ENCODE measurements around the gene KAT8. TPM values are rescaled to one million over a fixed set of nuclear protein-coding genes. Genes with fewer than 3 reads are reported as not detected.
"Not testable (repeated sequence)": the region's sequence is repeated elsewhere in the genome, so short reads cannot be mapped to it uniquely, and the experiment has no call there.

The KAT8 gene
- total RNA-seq, 2 experiments from 2014 or later = 86.9 to 95.3 TPM

DNA sequence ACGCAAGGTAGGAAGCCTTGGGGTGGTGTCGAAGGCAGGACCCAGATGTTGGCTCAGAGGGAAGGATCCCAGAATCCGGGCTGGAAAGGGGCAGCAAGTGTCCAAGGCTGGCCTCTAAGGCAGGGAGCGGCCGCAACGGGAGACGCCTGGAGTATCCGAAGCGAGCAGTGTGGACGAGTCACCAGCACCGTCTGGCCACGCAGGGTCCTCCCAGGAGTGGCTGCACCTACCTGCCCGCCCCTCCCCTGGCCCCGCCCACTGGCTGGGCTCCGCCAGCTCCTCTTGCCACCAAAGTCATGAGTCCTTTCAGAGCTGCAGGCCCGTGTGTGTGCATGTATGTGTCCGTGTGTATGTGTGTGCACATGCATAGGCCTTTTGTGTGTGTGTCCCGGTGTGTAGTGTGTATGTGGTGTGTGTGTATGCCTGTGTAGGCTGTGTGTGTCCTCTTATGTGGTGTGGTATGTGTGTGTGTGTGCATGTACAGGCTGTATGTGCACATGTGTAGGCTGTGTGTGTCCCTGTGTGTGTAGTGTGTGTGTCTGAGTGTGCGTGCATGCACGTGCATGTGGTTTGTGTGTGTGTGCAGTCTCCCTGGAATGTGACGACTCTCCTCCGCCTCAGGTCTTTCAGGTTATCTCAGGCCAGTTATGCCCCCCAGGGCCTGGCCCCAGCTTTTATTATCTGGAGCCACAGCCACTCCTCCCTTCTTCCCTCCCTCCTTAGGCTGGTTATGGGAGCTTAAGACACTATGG is 18.2 kb downstream of the KAT8 start, which contains the start of gene PRSS8:
Gene PRSS8 (minus strand): TSS at position 193 of the 752 bp plus-strand sequence. CDS start 229 bp downstream, outside the sequence.
- TF ChIP-seq EZH2phosphoT487 (IDR thresholded peaks at IDR 0.05; ENCODE audit: borderline replicate concordance, low read depth, low read length) = no peak
- TF ChIP-seq, protein P1, sequence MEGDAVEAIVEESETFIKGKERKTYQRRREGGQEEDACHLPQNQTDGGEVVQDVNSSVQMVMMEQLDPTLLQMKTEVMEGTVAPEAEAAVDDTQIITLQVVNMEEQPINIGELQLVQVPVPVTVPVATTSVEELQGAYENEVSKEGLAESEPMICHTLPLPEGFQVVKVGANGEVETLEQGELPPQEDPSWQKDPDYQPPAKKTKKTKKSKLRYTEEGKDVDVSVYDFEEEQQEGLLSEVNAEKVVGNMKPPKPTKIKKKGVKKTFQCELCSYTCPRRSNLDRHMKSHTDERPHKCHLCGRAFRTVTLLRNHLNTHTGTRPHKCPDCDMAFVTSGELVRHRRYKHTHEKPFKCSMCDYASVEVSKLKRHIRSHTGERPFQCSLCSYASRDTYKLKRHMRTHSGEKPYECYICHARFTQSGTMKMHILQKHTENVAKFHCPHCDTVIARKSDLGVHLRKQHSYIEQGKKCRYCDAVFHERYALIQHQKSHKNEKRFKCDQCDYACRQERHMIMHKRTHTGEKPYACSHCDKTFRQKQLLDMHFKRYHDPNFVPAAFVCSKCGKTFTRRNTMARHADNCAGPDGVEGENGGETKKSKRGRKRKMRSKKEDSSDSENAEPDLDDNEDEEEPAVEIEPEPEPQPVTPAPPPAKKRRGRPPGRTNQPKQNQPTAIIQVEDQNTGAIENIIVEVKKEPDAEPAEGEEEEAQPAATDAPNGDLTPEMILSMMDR (conservative IDR thresholded peaks at IDR 0.05; ENCODE audit: low read length) = no peak
- H3K36me3 ChIP-seq (ENCODE audit: insufficient read depth, low read length) = peaks cover 14% of the 10 kb centered on the region; the same call in 1 of the 2 replicates
- no peaks in the 10 kb centered on the region for H3K4me1 ChIP-seq (ENCODE audit: insufficient read depth, low read length, poor library complexity, severe bottlenecking)
- no peak for DNase-seq (ENCODE audit: low spot score)
- POLR2A ChIA-PET = interaction anchor here (2.2 kb wide), 1 partner anchor 18 kb away, joined by 4 read pairs; the partner anchor contains the start of gene KAT8
- no peak within 1 kb of the TSS for H2AFZ ChIP-seq (ENCODE audit: low read length)
- H3K27ac ChIP-seq (ENCODE audit: low read depth, low read length, poor library complexity, severe bottlenecking) = no peak within 1 kb of the TSS
- BruUV-seq (replicated peaks) = no TSS peak
- H4K20me1 ChIP-seq (ENCODE audit: insufficient read depth, low read length) = no peaks in the 10 kb centered on the region
- H3K4me3 ChIP-seq (ENCODE audit: low read depth, low read length, poor library complexity, severe bottlenecking) = no peak within 1 kb of the TSS
- H3K9me2 ChIP-seq (ENCODE audit: insufficient read depth, low read length) = no peaks in the 10 kb centered on the region
- CTCF ChIA-PET (ENCODE audit: unreplicated experiment) = no interaction called here
- no peak within 1 kb of the TSS for H3K4me2 ChIP-seq (ENCODE audit: low read length)
- intact Hi-C loops (cut with micrococcal nuclease; ENCODE audit: unreplicated experiment) = no loop called here
- H3K79me2 ChIP-seq (ENCODE audit: insufficient read depth, low read depth, low read length) = no peaks in the 10 kb centered on the region
- no peaks in the 10 kb centered on the region for H3K9me3 ChIP-seq (ENCODE audit: low read length)

DNA sequence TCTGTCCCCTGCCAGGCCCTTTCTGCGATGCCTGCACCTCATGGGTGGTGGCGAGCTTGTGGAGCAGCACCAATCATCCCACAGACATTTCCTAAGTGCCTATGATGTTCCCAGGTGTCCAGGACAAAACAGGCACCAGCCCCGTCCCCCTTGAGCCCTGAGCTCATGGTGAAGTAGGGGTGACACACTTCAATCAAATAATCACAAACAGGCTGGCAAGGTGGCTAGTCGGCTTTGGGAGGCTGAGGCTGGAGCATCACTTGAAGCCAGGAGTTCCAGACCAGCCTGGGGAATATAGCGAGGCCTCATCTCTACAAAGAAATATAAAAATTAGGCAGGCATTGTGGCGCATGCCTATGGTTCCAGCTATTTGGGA is 18.8 kb downstream of the KAT8 start:
- DNase-seq (ENCODE audit: low spot score) = no peak
- Histone ChIP-seq H3K4me1 (ENCODE audit: insufficient read depth, low read length, poor library complexity, severe bottlenecking) (peaks cover 1% of the 10 kb centered on the region), H3K9me2 (ENCODE audit: insufficient read depth, low read length) (no peaks in the 10 kb centered on the region), H3K4me3 (ENCODE audit: low read depth, low read length, poor library complexity, severe bottlenecking) (no peak overlapping the region), H3K27ac (ENCODE audit: low read depth, low read length, poor library complexity, severe bottlenecking) (no peak overlapping the region), H3K4me2 (ENCODE audit: low read length) (no peak overlapping the region), H2AFZ (ENCODE audit: low read length) (no peak overlapping the region), H3K36me3 (ENCODE audit: insufficient read depth, low read length) (peaks cover 8% of the 10 kb centered on the region; the same call in 1 of the 2 replicates), H3K79me2 (ENCODE audit: insufficient read depth, low read depth, low read length) (no peaks in the 10 kb centered on the region), H3K9me3 (ENCODE audit: low read length) (no peaks in the 10 kb centered on the region), H4K20me1 (ENCODE audit: insufficient read depth, low read length) (no peaks in the 10 kb centered on the region)
- intact Hi-C loops (cut with micrococcal nuclease; ENCODE audit: unreplicated experiment) = no loop called here
- TF ChIP-seq, protein P1 (conservative IDR thresholded peaks at IDR 0.05; ENCODE audit: low read length) = no peak
- TF ChIP-seq EZH2phosphoT487 (IDR thresholded peaks at IDR 0.05; ENCODE audit: borderline replicate concordance, low read depth, low read length) = no peak
- no TSS peak for BruUV-seq (replicated peaks)
- ChIA-PET CTCF (ENCODE audit: unreplicated experiment) (no interaction called here), POLR2A (interaction anchor here (2.2 kb wide), 1 partner anchor 19 kb away, joined by 4 read pairs; the partner anchor contains the start of gene KAT8)

DNA sequence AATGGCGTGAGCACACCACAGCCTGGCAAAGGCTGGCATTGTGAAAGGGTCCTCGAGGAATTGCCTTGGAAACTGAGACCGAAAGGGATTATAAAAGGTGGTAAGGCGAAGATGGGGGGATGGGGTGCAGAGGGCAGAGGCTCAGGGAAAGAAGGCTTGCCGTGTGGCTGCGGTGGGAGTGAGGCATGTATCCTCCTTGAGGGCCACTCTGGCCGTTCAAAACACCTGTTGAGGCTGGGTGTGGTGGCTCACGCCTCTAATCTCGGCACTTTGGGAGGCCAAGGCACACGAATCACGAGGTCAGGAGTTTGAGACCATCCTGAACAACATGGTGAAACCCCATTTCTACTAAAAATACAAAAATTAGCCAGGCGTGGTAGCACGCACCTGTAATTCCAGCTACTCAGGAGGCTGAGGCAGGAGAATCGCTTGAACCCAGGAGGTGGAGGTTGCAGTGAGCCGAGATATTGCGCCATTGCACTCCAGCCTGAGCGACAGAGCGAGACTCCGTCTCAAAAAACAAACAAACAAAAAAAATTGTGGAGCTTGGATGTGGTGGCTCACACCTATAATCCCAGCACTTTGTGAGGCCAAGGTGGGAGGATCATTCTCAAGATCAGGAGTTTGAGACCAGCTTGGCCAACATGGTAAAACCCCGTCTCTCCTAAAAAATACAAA is 19.5 kb downstream of the KAT8 start:
- BruUV-seq (replicated peaks); CTCF ChIA-PET (ENCODE audit: unreplicated experiment); H3K9me2 ChIP-seq (ENCODE audit: insufficient read depth, low read length): not testable (repeated sequence)

More for the DNA sequence above, 19.5 kb downstream of the KAT8 start:
- H3K9me3 ChIP-seq (ENCODE audit: low read length); H4K20me1 ChIP-seq (ENCODE audit: insufficient read depth, low read length); H2AFZ ChIP-seq (ENCODE audit: low read length); H3K4me1 ChIP-seq (ENCODE audit: insufficient read depth, low read length, poor library complexity, severe bottlenecking); H3K4me3 ChIP-seq (ENCODE audit: low read depth, low read length, poor library complexity, severe bottlenecking); H3K4me2 ChIP-seq (ENCODE audit: low read length); intact Hi-C loops (cut with micrococcal nuclease; ENCODE audit: unreplicated experiment); DNase-seq (ENCODE audit: low spot score); H3K79me2 ChIP-seq (ENCODE audit: insufficient read depth, low read depth, low read length); H3K27ac ChIP-seq (ENCODE audit: low read depth, low read length, poor library complexity, severe bottlenecking); H3K36me3 ChIP-seq (ENCODE audit: insufficient read depth, low read length): not testable (repeated sequence)
- POLR2A ChIA-PET = interaction anchor here (2.2 kb wide), 1 partner anchor 19 kb away, joined by 4 read pairs; the partner anchor contains the start of gene KAT8
